H1 (cell line): Measurements from ENCODE around the gene NAV2. TPM values are rescaled to one million over a fixed set of nuclear protein-coding genes. Genes with fewer than 3 reads are reported as not detected.

Experiments
- CTCF ChIA-PET: fragments of 300-600 bp; sonication (Branson Sonifier 250); formaldehyde crosslinking; loops from one replicate; lab custom pipeline; 2021; ENCODE audit not compliant: partially characterized antibody; lab: Charles Lee
- POLR2A ChIA-PET: fragments of 300-600 bp; sonication (Branson Sonifier 250); formaldehyde crosslinking; loops from one replicate; lab custom pipeline; 2021; ENCODE audit warnings: inconsistent platforms; ENCODE audit not compliant: partially characterized antibody; lab: Charles Lee
- DNase-seq, 2 experiments: peaks; one replicate each; pipeline versions ENCODE4 v3.0.0 to v3.0.0-alpha.2; 2010 to 2022; ENCODE audit warnings: low spot score in 2 of 2, low read depth in 1 of 2, mixed read lengths in 1 of 2
- FAIRE-seq: peaks from 2 replicates; lab custom pipeline; 2011; peaks lifted over from hg19 to GRCh38; lab: Jason Lieb, UNC
- H2AFZ ChIP-seq: 2 replicates; pipeline ENCODE4 v1.8.1; 2012; ENCODE audit warnings: low read length, inconsistent platforms
- H2AK5ac ChIP-seq: 2 replicates; pipeline ENCODE4 v1.6.1; 2013; ENCODE audit warnings: low read depth, low read length
- H2BK120ac ChIP-seq: replicated peaks from 2 replicates; pipeline ENCODE3; 2013; ENCODE audit warnings: low read depth, low read length, inconsistent platforms
- H2BK12ac ChIP-seq: 2 replicates; pipeline ENCODE4 v1.6.1; 2013; ENCODE audit warnings: low read depth, low read length
- H2BK15ac ChIP-seq: 2 replicates; pipeline ENCODE4 v1.6.1; 2013; ENCODE audit warnings: low read length
- H2BK20ac ChIP-seq: 2 replicates; pipeline ENCODE4 v1.6.1; 2013; ENCODE audit warnings: low read length
- H2BK5ac ChIP-seq: 2 replicates; pipeline ENCODE4 v1.6.1; 2013; ENCODE audit warnings: low read depth, low read length
- H3K14ac ChIP-seq: 2 replicates; pipeline ENCODE4 v1.6.1; 2013; ENCODE audit warnings: inconsistent platforms; ENCODE audit not compliant: insufficient read length
- H3K18ac ChIP-seq: 2 replicates; pipeline ENCODE4 v1.6.1; 2013; ENCODE audit warnings: low read length; ENCODE audit errors: extremely low read depth
- H3K23ac ChIP-seq: 2 replicates; pipeline ENCODE4 v1.6.1; 2013; ENCODE audit warnings: inconsistent platforms; ENCODE audit not compliant: insufficient read length
- H3K23me2 ChIP-seq: 2 replicates; pipeline ENCODE4 v1.6.1; 2013; ENCODE audit warnings: low read depth, low read length
- H3K27ac ChIP-seq: 2 replicates; pipeline ENCODE4 v1.6.1; 2011; ENCODE audit warnings: low read depth, low read length, inconsistent platforms
- H3K27me3 ChIP-seq, 4 experiments: replicated peaks in 1 of 4; 1 replicate in 1 of 4; 2 replicates in 3 of 4; pipeline versions ENCODE4 v1.6.1 to v1.8.1; 2011 to 2013; ENCODE audit warnings: low read length in 3 of 4, mild to moderate bottlenecking in 3 of 4, inconsistent platforms in 2 of 4, mixed read lengths in 2 of 4, moderate library complexity in 1 of 4; ENCODE audit not compliant: control insufficient read depth in 3 of 4, insufficient read depth in 3 of 4; ENCODE audit errors: extremely low read depth in 1 of 4
- H3K36me3 ChIP-seq, 4 experiments: 2 replicates each; pipeline versions ENCODE4 v1.6.1 to v1.8.1; 2011 to 2013; ENCODE audit warnings: mild to moderate bottlenecking in 4 of 4, low read length in 3 of 4, moderate library complexity in 2 of 4, control low read depth in 1 of 4, inconsistent platforms in 1 of 4; ENCODE audit not compliant: insufficient read depth in 4 of 4, control insufficient read depth in 2 of 4
- H3K4ac ChIP-seq: replicated peaks from 2 replicates; pipeline ENCODE3; 2013; ENCODE audit warnings: low read length, low read depth, mixed read lengths, inconsistent platforms; ENCODE audit not compliant: insufficient read length
- H3K4me1 ChIP-seq, 4 experiments: replicated peaks in 1 of 4; 1 replicate in 1 of 4; 2 replicates in 3 of 4; pipeline versions ENCODE4 v1.6.1 to v1.8.1; 2011 to 2013; ENCODE audit warnings: low read length in 3 of 4, inconsistent platforms in 2 of 4, mixed read lengths in 1 of 4; ENCODE audit not compliant: insufficient read depth in 4 of 4, control insufficient read depth in 3 of 4
- H3K4me2 ChIP-seq, 2 experiments: 2 replicates each; pipeline versions ENCODE4 v1.6.1 to v1.8.1; 2011 to 2013; ENCODE audit warnings: low read depth in 2 of 2, low read length in 2 of 2, control low read depth in 1 of 2, inconsistent platforms in 1 of 2, mild to moderate bottlenecking in 1 of 2; ENCODE audit not compliant: insufficient read depth in 1 of 2
- H3K4me3 ChIP-seq, 4 experiments: fragments of 200-600, 300-600 bp in 1 of 4; sonication (generic), shearing (Covaris generic), sonication (Bioruptor Twin) in 1 of 4; 2 replicates each; pipeline versions ENCODE4 v1.5.1 to v1.8.1; 2011 to 2016; ENCODE audit warnings: low read length in 4 of 4, low read depth in 3 of 4, control low read depth in 2 of 4, inconsistent platforms in 2 of 4, mild to moderate bottlenecking in 2 of 4, mixed read lengths in 1 of 4, moderate library complexity in 1 of 4; ENCODE audit not compliant: insufficient read depth in 2 of 4; ENCODE audit errors: extremely low read depth in 1 of 4
- H3K56ac ChIP-seq: replicated peaks from 2 replicates; pipeline ENCODE3; 2013; ENCODE audit warnings: low read depth, mild to moderate bottlenecking, mixed read lengths, low read length, inconsistent platforms; ENCODE audit not compliant: insufficient read length
- H3K79me1 ChIP-seq: 2 replicates; pipeline ENCODE4 v1.6.1; 2013; ENCODE audit warnings: low read depth, low read length, control low read depth
- H3K79me2 ChIP-seq, 2 experiments: 2 replicates each; pipeline versions ENCODE4 v1.6.1 to v1.8.1; 2012 to 2013; ENCODE audit warnings: low read length in 2 of 2, mild to moderate bottlenecking in 2 of 2, inconsistent platforms in 1 of 2; ENCODE audit not compliant: insufficient read depth in 2 of 2, control insufficient read depth in 1 of 2
- H3K9ac ChIP-seq, 4 experiments: replicated peaks in 1 of 4; 1 replicate in 1 of 4; 2 replicates in 3 of 4; pipeline versions ENCODE4 v1.6.1 to v1.8.1; 2011 to 2013; ENCODE audit warnings: low read depth in 3 of 4, low read length in 3 of 4, control low read depth in 2 of 4, mild to moderate bottlenecking in 2 of 4, moderate library complexity in 2 of 4, inconsistent platforms in 1 of 4; ENCODE audit errors: extremely low read depth in 1 of 4
- H3K9me3 ChIP-seq, 2 experiments: 2 replicates each; pipeline versions ENCODE4 v1.6.1 to v1.8.1; 2012 to 2013; ENCODE audit warnings: mild to moderate bottlenecking in 2 of 2, moderate library complexity in 2 of 2, control low read depth in 1 of 2, inconsistent platforms in 1 of 2, low read depth in 1 of 2, low read length in 1 of 2, mixed read lengths in 1 of 2; ENCODE audit not compliant: insufficient read depth in 2 of 2
- H4K20me1 ChIP-seq, 2 experiments: replicated peaks in 1 of 2; 2 replicates each; pipeline versions ENCODE3 to v1.8.1; 2011 to 2013; ENCODE audit warnings: inconsistent platforms in 2 of 2, low read length in 2 of 2, mild to moderate bottlenecking in 1 of 2; ENCODE audit not compliant: insufficient read depth in 2 of 2, control insufficient read depth in 1 of 2
- H4K5ac ChIP-seq: 2 replicates; pipeline ENCODE4 v1.6.1; 2013; ENCODE audit warnings: low read length, low read depth, mixed read lengths, inconsistent platforms; ENCODE audit not compliant: insufficient read length
- H4K8ac ChIP-seq: 2 replicates; pipeline ENCODE4 v1.8.0; 2013; ENCODE audit warnings: mild to moderate bottlenecking, moderate library complexity, low read length, inconsistent platforms; ENCODE audit not compliant: insufficient read depth; ENCODE audit errors: extremely low read depth
- H4K91ac ChIP-seq: replicated peaks from 2 replicates; pipeline ENCODE3; 2013; ENCODE audit warnings: low read length, mixed read lengths, inconsistent platforms; ENCODE audit not compliant: insufficient read length
- JUND ChIP-seq: IDR thresholded peaks from 2 replicates; pipeline ENCODE4 v1.6.1; 2011; ENCODE audit warnings: mild to moderate bottlenecking, improper control_type of control experiment, low read length
- SAP30 ChIP-seq: fragments of 300-600 bp; sonication (generic); IDR thresholded peaks from 2 replicates; pipeline ENCODE4 v1.7.1; 2012; ENCODE audit warnings: low read length, moderate library complexity, mild to moderate bottlenecking, inconsistent platforms; ENCODE audit not compliant: insufficient read depth, insufficient replicate concordance
- SP2 ChIP-seq: IDR thresholded peaks from 2 replicates; pipeline ENCODE4 v1.6.1; 2012; ENCODE audit warnings: mild to moderate bottlenecking, low read length, inconsistent platforms
- SP4 ChIP-seq: IDR thresholded peaks from 2 replicates; pipeline ENCODE4 v1.6.1; 2012; ENCODE audit warnings: low read length, inconsistent platforms
- YY1 ChIP-seq: IDR thresholded peaks from 2 replicates; pipeline ENCODE4 v1.6.1; 2011; ENCODE audit warnings: low read depth, mild to moderate bottlenecking, low read length
- WGBS, 2 experiments: shearing (Covaris generic) in 1 of 2; methylation state at CpG; one replicate each; pipeline versions ENCODE4 v1.1.6 to v1.1.7; 2013 to 2015; ENCODE audit warnings: low lambda C conversion rate in 2 of 2, mixed read lengths in 2 of 2, inconsistent platforms in 1 of 2, low coverage in 1 of 2, missing lambda C conversion rate in 1 of 2; ENCODE audit not compliant: insufficient replicate concordance in 2 of 2, insufficient coverage in 1 of 2, insufficient read length in 1 of 2; ENCODE audit errors: extremely low coverage in 1 of 2, missing lambda C conversion rate in 1 of 2; 5-methylcytosine and 5-hydroxymethylcytosine counted together
- polyA plus RNA-seq, 7 experiments: library from polyadenylated mRNA; depleted of rRNA in 3 of 7; stranded (reverse) in 5 of 7; unstranded in 2 of 7; fragments of >200 nt in 5 of 7; fragments of 200-250 nt in 2 of 7; gene quantifications; 1 replicate in 5 of 7; 2 replicates in 1 of 7; 4 replicates in 1 of 7; pipeline versions ENCODE4 v1.2.1 to v1.2.3, GENCODE V29; 2011 to 2013; ENCODE audit warnings: missing spikeins in 2 of 7, mixed read lengths in 2 of 7
- total RNA-seq: library from RNA; stranded (reverse); fragmentation: NEBNext Ultra II Directional; extraction: Animal tissue kit (Norgen Biotek cat#: 25700); gene quantifications from 2 replicates; pipeline ENCODE4 v1.2.1, GENCODE V29; 2021

The NAV2 gene
- total and polyA plus RNA-seq, 2 of the 8 experiments (the other 6 are each of a cell fraction or from before 2014, with no cell fraction given) = 35.6 to 73.6 TPM

- Histone ChIP-seq H3K4me3 (no peak overlapping the region), H3K9me3 (peaks cover 0 to 6% of the 10 kb centered on the region in 2 experiments; a peak in 2 of 4 replicates), H3K4ac (no peak overlapping the region), H3K14ac (no peak overlapping the region), H3K23ac (no peak overlapping the region), H2BK5ac (peak overlapping the region; percentile 14; the same call in 1 of the 2 replicates), H4K5ac (peak overlapping the region; percentile 38), H3K4me2 (peak overlapping the region in 1 of 2 experiments; percentile 32; a peak in 1 of 4 replicates), H4K20me1 (no peaks in the 10 kb centered on the region), H3K27ac (0 out of 2 replicates have a peak overlapping the region, but pooled peaks have one; percentile 17), H2BK15ac (no peak overlapping the region), H3K79me2 (peaks cover 0 to 82% of the 10 kb centered on the region in 2 experiments; a peak in 3 of 4 replicates), H2AK5ac (peak overlapping the region; percentile 9; the same call in 1 of the 2 replicates), H4K91ac (peak overlapping the region; percentile 59), H3K79me1 (peaks cover 3% of the 10 kb centered on the region; the same call in 1 of the 2 replicates), H3K18ac (peak overlapping the region; percentile 34; the same call in 1 of the 2 replicates), H2BK120ac (no peak overlapping the region), H2BK20ac (no peak overlapping the region), H3K4me1 (peaks cover 2 to 35% (median 30%) of the 10 kb centered on the region in 4 experiments; a peak in 6 of 7 replicates), H2BK12ac (peak overlapping the region; percentile 70), H2AFZ (no peak overlapping the region), H3K27me3 (no peaks in the 10 kb centered on the region), H3K36me3 (peaks cover 8 to 20% (median 16%) of the 10 kb centered on the region in 4 experiments), H3K23me2 (no peaks in the 10 kb centered on the region), H4K8ac (no peak overlapping the region), H3K9ac (no peak overlapping the region; a peak in 1 of 7 replicates), H3K56ac (no peak overlapping the region)
- WGBS, 2 experiments = 52% methylated on average over 7 of the region's 7 CpGs; no CpG with 5 or more reads in 1 of the 2 experiments
- TF ChIP-seq JUND (no peak), SP2 (no peak), YY1 (no peak), SP4 (no peak), SAP30 (no peak)
- DNase-seq (no peak), FAIRE-seq (no peak)
- ChIA-PET POLR2A (interaction anchor here (1.0 to 7.0 kb wide), 3 partner anchors 9 to 13 kb away, joined by 3 to 37 read pairs (median 3); no protein-coding TSS in a partner anchor), CTCF (interaction anchor here (0.6 to 6.2 kb wide), 9 partner anchors 10 to 758 kb away, joined by 3 to 44 read pairs (median 4); no protein-coding TSS in a partner anchor)
Measured at GRCh38 chr11:19829109-19829837, 116.6 kb downstream of the NAV2 start.
